ENCODE measurements around the gene NAALAD2. TPM values are rescaled to one million over a fixed set of nuclear protein-coding genes. Genes with fewer than 3 reads are reported as not detected.
"Not testable (repeated sequence)": the region's sequence is repeated elsewhere in the genome, so short reads cannot be mapped to it uniquely, and the experiment has no call there.

Gene NAALAD2
- total RNA-seq, 1 donor from 2014 or later, result 0.60 TPM

DNA sequence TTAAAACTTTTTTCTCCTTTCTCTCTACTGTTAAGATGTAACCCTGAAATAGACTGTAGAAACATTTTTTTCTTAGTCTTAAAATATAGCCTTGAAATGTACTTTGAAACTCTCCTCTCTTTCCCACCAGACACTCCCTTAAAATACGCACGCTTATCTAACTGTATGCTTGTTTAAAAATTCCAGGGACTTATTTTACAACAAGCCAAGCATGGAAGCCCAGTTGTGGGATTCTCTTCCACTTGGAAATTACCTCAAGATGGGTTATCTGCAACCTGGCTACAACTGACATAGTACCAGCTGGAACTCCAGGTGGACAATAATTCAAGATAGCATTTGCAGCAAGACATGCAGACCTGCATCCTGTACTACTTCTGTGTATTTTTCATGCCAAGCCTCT lies 100.5 kb downstream of the NAALAD2 start:
- intact Hi-C loops (cut with micrococcal nuclease), result no loop called here
- no peaks in the 10 kb centered on the region for H3K4me1 ChIP-seq
- DNase-seq, result no peak
- no peaks in the 10 kb centered on the region for H3K9me3 ChIP-seq (replicated peaks)
- no peaks in the 10 kb centered on the region for H3K36me3 ChIP-seq
- TF ChIP-seq, protein P1, sequence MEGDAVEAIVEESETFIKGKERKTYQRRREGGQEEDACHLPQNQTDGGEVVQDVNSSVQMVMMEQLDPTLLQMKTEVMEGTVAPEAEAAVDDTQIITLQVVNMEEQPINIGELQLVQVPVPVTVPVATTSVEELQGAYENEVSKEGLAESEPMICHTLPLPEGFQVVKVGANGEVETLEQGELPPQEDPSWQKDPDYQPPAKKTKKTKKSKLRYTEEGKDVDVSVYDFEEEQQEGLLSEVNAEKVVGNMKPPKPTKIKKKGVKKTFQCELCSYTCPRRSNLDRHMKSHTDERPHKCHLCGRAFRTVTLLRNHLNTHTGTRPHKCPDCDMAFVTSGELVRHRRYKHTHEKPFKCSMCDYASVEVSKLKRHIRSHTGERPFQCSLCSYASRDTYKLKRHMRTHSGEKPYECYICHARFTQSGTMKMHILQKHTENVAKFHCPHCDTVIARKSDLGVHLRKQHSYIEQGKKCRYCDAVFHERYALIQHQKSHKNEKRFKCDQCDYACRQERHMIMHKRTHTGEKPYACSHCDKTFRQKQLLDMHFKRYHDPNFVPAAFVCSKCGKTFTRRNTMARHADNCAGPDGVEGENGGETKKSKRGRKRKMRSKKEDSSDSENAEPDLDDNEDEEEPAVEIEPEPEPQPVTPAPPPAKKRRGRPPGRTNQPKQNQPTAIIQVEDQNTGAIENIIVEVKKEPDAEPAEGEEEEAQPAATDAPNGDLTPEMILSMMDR (IDR thresholded peaks at IDR 0.05; ENCODE audit: borderline replicate concordance), result no peak
- H3K27ac ChIP-seq (replicated peaks), result no peak overlapping the region
- no peaks in the 10 kb centered on the region for H3K27me3 ChIP-seq (ENCODE audit: low read depth)
- H3K4me3 ChIP-seq, result no peak overlapping the region

DNA sequence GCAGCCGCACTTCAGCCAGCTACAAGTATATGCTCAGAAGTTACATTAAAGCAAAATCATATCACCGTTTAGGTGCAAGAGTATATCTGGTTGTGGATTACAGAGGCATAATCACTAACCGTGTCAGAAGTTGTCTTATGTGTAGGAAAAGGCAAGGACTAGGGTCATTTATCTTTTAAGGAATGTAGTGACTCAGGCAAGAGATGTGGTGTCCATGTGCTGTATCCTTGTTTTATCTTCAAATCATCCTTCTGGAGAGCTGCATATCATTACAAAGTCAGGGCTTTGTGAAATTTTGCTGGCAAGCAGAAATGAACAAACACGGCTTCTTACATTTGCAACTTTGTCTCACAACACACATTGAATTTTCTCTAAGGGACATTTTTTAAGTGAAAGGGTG lies 101.1 kb downstream of the NAALAD2 start:
- TF ChIP-seq, protein P1 (IDR thresholded peaks at IDR 0.05; ENCODE audit: borderline replicate concordance), result no peak
- no peaks in the 10 kb centered on the region for H3K36me3 ChIP-seq
- intact Hi-C loops (cut with micrococcal nuclease), result no loop called here
- H3K4me3 ChIP-seq, result no peak overlapping the region
- DNase-seq, result no peak
- no peak overlapping the region for H3K27ac ChIP-seq (replicated peaks)
- no peaks in the 10 kb centered on the region for H3K4me1 ChIP-seq
- H3K9me3 ChIP-seq (replicated peaks), result no peaks in the 10 kb centered on the region
- H3K27me3 ChIP-seq (ENCODE audit: low read depth), result no peaks in the 10 kb centered on the region

DNA sequence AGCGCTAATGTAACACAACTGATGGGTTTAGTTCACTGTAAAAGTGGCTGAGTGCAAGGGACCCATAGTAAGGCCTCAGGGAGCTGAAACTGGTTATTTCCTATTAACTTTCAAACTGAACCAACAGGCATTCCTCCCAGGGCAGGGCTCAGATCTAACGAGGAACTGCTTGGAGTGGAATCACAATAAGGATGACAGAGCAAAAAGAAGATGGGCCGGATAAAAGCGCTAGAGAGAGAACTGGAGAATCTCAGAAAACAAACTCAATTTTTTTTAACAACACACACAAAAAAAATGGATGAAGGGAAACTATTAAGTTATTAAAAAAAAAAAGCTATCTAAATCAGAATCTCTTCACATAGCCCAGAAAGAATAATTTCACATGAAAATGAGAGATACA lies 102.5 kb downstream of the NAALAD2 start:
- TF ChIP-seq, protein P1 (IDR thresholded peaks at IDR 0.05; ENCODE audit: borderline replicate concordance), result no peak
- no peaks in the 10 kb centered on the region for H3K27me3 ChIP-seq (ENCODE audit: low read depth)
- intact Hi-C loops (cut with micrococcal nuclease), result no loop called here

DNA sequence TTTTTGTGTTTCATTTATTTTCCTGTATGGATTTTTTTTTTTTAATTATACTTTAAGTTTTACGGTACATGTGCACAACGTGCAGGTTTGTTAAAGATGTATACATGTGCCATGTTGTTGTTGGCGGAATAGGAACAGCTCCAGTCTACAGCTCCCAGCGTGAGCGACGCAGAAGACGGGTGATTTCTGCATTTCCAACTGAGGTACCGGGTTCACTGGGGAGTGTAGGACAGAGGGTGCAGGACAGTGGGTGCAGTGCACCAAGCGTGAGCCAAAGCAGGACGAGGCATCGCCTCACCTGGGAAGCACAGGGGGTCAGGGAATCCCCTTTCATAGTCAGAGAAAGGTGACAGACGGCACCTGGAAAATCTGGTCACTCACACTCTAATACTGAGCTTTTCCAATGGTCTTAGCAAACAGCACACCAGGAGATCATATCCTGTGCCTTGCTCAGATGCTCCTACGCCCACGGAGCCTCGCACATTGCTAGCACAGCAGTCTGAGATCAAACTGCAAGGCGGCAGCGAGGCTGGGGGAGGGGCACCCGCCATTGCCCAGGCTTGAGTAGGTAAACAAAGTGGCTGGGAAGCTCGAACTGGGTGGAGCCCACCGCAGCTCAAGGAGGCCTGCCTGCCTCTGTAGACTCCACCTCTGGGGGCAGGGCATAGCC lies 105.6 kb downstream of the NAALAD2 start:
- intact Hi-C loops (cut with micrococcal nuclease); DNase-seq; H3K9me3 ChIP-seq (replicated peaks); H3K4me1 ChIP-seq; H3K27me3 ChIP-seq (ENCODE audit: low read depth); H3K4me3 ChIP-seq; H3K36me3 ChIP-seq; H3K27ac ChIP-seq (replicated peaks): not testable (repeated sequence)

More for the DNA sequence above, 102.5 kb downstream of the NAALAD2 start:
- Histone ChIP-seq H3K27ac (replicated peaks) (no peak overlapping the region), H3K4me3 (no peak overlapping the region), H3K9me3 (replicated peaks) (no peaks in the 10 kb centered on the region), H3K4me1 (no peaks in the 10 kb centered on the region), H3K36me3 (no peaks in the 10 kb centered on the region)
- no peak for DNase-seq

DNA sequence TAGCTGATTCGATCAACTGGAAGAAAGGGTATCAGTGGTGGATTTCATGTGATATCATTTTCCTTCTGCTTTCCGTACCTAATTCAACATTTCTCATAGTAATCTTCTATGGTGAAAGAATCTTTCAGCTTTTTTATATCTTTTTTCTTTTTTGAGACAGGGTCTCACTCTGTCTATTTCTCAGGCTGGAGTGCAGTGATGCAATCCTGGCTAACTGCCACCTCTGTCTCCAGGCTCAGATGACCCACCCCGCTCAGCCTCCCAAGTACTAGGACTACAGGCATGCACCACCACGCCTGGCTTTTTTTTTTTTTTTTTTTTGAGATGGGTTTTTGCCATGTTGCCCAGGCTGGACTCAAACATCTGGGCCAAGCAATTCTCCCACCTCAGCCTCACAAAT lies 107.0 kb downstream of the NAALAD2 start:
- Histone ChIP-seq H3K27me3 (ENCODE audit: low read depth) (no peaks in the 10 kb centered on the region), H3K4me3 (no peak overlapping the region), H3K27ac (replicated peaks) (no peak overlapping the region), H3K9me3 (replicated peaks) (no peaks in the 10 kb centered on the region), H3K4me1 (no peaks in the 10 kb centered on the region), H3K36me3 (no peaks in the 10 kb centered on the region)
- TF ChIP-seq, protein P1 (IDR thresholded peaks at IDR 0.05; ENCODE audit: borderline replicate concordance), result no peak
- no peak for DNase-seq
- intact Hi-C loops (cut with micrococcal nuclease), result no loop called here

Other genes starting within 250 kb of the NAALAD2 start
- gene TRIM49D1, start 212.4 kb upstream of the NAALAD2 start, total RNA-seq, result not detected
- not detected for gene TRIM49D2, start 210.6 kb upstream of the NAALAD2 start, total RNA-seq
- gene TRIM64, start 168.6 kb upstream of the NAALAD2 start, total RNA-seq, result not detected
- not detected for gene TRIM49C, start 103.6 kb upstream of the NAALAD2 start, total RNA-seq
- not detected for gene UBTFL1, start 48.7 kb upstream of the NAALAD2 start, total RNA-seq
- gene CHORDC1, start 88.4 kb downstream of the NAALAD2 start, total RNA-seq, result 41.4 TPM